ENCODE measurements around the gene TMEM89. TPM values are rescaled to one million over a fixed set of nuclear protein-coding genes. Genes with fewer than 3 reads are reported as not detected.

TMEM89 gene
- total and polyA plus RNA-seq, 2 donors from 2014 or later, result not detected

GRCh38 chr3:48607519-48607918 lies 14.1 kb downstream of the TMEM89 start:
- FAIRE-seq (no peak), DNase-seq (no peak)
- no peak overlapping the region for H3K9ac ChIP-seq (ENCODE audit: low read length in 3 of 3)
- no peak overlapping the region for H3K4me3 ChIP-seq (ENCODE audit: low read length in 3 of 3)
- intact Hi-C loops (cut with DNase I), result no loop called here
- H3K9me3 ChIP-seq (ENCODE audit: control insufficient read depth in 2 of 3, insufficient read depth in 1 of 3, low read length in 3 of 3), result no peaks in the 10 kb centered on the region
- TF ChIP-seq, protein P1, sequence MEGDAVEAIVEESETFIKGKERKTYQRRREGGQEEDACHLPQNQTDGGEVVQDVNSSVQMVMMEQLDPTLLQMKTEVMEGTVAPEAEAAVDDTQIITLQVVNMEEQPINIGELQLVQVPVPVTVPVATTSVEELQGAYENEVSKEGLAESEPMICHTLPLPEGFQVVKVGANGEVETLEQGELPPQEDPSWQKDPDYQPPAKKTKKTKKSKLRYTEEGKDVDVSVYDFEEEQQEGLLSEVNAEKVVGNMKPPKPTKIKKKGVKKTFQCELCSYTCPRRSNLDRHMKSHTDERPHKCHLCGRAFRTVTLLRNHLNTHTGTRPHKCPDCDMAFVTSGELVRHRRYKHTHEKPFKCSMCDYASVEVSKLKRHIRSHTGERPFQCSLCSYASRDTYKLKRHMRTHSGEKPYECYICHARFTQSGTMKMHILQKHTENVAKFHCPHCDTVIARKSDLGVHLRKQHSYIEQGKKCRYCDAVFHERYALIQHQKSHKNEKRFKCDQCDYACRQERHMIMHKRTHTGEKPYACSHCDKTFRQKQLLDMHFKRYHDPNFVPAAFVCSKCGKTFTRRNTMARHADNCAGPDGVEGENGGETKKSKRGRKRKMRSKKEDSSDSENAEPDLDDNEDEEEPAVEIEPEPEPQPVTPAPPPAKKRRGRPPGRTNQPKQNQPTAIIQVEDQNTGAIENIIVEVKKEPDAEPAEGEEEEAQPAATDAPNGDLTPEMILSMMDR (IDR thresholded peaks at IDR 0.05; ENCODE audit: borderline replicate concordance, extremely low read depth, insufficient read depth), result no peak
- H3K4me1 ChIP-seq (ENCODE audit: control insufficient read depth in 2 of 3, insufficient read depth in 2 of 3, low read depth in 1 of 3, low read length in 3 of 3), result peaks cover 0 to 9% (median 0%) of the 10 kb centered on the region in 3 donors
- no peaks in the 10 kb centered on the region for H3K27me3 ChIP-seq (ENCODE audit: control insufficient read depth, insufficient read depth, low read length)
- peaks cover 6 to 38% (median 32%) of the 10 kb centered on the region in 3 donors for H3K36me3 ChIP-seq (ENCODE audit: control insufficient read depth in 2 of 3, insufficient read depth in 3 of 3, low read length in 3 of 3)
- H3K27ac ChIP-seq (ENCODE audit: low read depth in 2 of 2, low read length in 2 of 2), result no peak overlapping the region

DNA sequence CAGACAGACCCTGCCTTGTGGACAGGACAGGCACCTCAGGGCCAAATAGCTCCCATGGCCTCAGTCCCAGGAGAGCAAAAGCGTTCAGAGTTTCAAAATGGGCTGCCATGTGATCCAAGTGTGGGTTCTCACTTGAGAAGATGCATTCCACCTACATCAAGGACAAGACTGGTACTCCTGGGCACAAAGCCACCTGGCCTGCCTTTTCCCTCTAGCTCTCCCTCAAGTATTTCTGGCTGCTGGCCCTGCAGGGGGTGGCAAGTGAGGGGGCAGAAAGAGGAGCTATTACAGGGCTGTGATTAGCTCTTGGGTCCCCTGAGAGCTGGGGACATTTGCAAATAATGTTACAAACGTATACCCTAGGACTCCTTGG lies 20.0 kb downstream of the TMEM89 start:
- FAIRE-seq, result no peak
- Histone ChIP-seq H3K9me3 (ENCODE audit: control insufficient read depth in 2 of 3, insufficient read depth in 1 of 3, low read length in 3 of 3) (no peaks in the 10 kb centered on the region), H3K27ac (ENCODE audit: low read depth in 2 of 2, low read length in 2 of 2) (no peak overlapping the region), H3K9ac (ENCODE audit: low read length in 3 of 3) (no peak overlapping the region), H3K4me1 (ENCODE audit: control insufficient read depth in 2 of 3, insufficient read depth in 2 of 3, low read depth in 1 of 3, low read length in 3 of 3) (peaks cover 0 to 4% (median 0%) of the 10 kb centered on the region in 3 donors), H3K27me3 (ENCODE audit: control insufficient read depth, insufficient read depth, low read length) (no peaks in the 10 kb centered on the region), H3K4me3 (ENCODE audit: low read length in 3 of 3) (no peak overlapping the region), H3K36me3 (ENCODE audit: control insufficient read depth in 2 of 3, insufficient read depth in 3 of 3, low read length in 3 of 3) (peaks cover 6 to 73% (median 59%) of the 10 kb centered on the region in 3 donors)
- TF ChIP-seq, protein P1 (IDR thresholded peaks at IDR 0.05; ENCODE audit: borderline replicate concordance, extremely low read depth, insufficient read depth), result no peak
- intact Hi-C loops (cut with DNase I), result no loop called here
- DNase-seq, result no peak

DNA sequence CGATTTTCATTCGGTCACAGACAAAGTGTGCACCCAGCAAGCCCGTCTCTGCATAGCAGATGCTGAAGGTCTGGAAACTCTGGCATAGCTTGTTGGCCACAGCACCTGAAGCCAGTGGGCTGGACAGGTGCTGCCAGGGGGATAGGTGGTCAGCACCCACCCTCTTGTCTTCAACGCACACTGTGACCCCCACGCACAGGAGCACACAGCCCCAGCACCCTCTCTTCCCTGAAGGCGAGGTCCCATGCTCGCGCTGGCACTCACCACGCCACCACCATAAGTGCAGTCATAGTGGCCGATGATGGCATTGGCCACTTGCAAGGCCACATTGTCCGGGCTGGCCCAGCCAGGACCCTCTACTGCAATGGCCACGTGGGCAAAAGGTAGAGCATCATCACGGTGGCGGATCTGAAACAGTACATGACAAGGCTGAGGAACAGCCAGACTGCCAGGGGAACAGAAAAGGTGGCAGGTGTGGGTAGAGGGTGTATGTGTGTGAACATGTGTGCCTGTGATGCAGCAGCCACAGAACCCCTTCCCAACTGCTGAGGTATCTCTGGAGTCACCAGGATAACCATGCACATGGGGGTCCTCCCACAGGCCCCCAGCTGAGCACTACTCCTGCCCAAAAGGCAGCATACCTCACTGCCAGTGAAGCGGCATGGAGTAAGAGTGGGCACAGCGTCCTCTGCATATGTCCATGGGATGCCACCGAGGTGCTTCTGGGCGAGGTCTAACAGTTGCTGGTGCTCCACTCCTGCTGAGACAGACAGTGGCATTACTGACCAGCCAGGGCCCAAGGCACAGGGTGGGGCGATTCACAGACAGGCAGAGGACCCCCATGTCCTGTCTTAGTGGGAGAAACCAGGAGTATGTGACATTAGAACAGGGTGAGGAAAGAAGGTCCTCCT lies 20.6 kb downstream of the TMEM89 start:
- DNase-seq, result no peak
- TF ChIP-seq, protein P1 (IDR thresholded peaks at IDR 0.05; ENCODE audit: borderline replicate concordance, extremely low read depth, insufficient read depth), result no peak
- no peak for FAIRE-seq
- Histone ChIP-seq H3K27ac (ENCODE audit: low read depth in 2 of 2, low read length in 2 of 2) (no peak overlapping the region), H3K4me1 (ENCODE audit: control insufficient read depth in 2 of 3, insufficient read depth in 2 of 3, low read depth in 1 of 3, low read length in 3 of 3) (peaks cover 0 to 4% (median 0%) of the 10 kb centered on the region in 3 donors), H3K9me3 (ENCODE audit: control insufficient read depth in 2 of 3, insufficient read depth in 1 of 3, low read length in 3 of 3) (no peaks in the 10 kb centered on the region), H3K27me3 (ENCODE audit: control insufficient read depth, insufficient read depth, low read length) (no peaks in the 10 kb centered on the region), H3K4me3 (ENCODE audit: low read length in 3 of 3) (no peak overlapping the region), H3K36me3 (ENCODE audit: control insufficient read depth in 2 of 3, insufficient read depth in 3 of 3, low read length in 3 of 3) (peaks cover 6 to 70% (median 57%) of the 10 kb centered on the region in 3 donors), H3K9ac (ENCODE audit: low read length in 3 of 3) (no peak overlapping the region)
- intact Hi-C loops (cut with DNase I), result no loop called here
